ENCODE data around the gene ABI3. TPM values are rescaled to one million over a fixed set of nuclear protein-coding genes. Genes with fewer than 3 reads are reported as not detected.
"Not testable (repeated sequence)": the region's sequence is repeated elsewhere in the genome, so short reads cannot be mapped to it uniquely, and the experiment has no call there.

Gene ABI3
- total RNA-seq, 4 donors from 2014 or later: 2.3 to 6.7 (median 3.0) TPM

DNA sequence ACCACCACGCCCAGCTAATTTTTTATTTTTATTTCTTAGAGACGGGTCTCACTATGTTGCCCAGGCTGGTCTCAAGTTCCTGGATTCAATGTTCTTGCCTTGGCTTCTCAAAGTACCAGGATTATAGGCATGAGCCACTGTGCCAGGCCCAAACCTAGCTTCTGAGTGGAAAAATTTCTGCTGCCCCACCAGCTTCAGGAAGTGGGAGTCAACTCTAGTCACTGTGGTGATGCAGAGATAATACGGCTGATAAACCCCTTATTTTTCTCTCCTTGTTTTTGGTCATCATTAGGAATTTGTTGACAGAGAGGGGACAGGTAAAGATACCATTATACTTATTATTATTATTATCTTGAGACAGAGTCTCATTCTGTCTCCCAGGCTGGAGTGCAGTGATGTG lies 47.9 kb downstream of the ABI3 start:
- WGBS: 84% methylated on average over 3 of the region's 3 CpGs
- H3K4me1 ChIP-seq: peaks cover 13% of the 10 kb centered on the region
- H3K4me3 ChIP-seq: no peak overlapping the region
- DNase-seq (ENCODE audit: low spot score in 2 of 2): no peak
- TF ChIP-seq POLR2A (IDR thresholded peaks at IDR 0.05) (no peak), EP300 (IDR thresholded peaks at IDR 0.05) (no peak), POLR2AphosphoS5 (IDR thresholded peaks at IDR 0.05) (no peak)
- TF ChIP-seq, protein P1, sequence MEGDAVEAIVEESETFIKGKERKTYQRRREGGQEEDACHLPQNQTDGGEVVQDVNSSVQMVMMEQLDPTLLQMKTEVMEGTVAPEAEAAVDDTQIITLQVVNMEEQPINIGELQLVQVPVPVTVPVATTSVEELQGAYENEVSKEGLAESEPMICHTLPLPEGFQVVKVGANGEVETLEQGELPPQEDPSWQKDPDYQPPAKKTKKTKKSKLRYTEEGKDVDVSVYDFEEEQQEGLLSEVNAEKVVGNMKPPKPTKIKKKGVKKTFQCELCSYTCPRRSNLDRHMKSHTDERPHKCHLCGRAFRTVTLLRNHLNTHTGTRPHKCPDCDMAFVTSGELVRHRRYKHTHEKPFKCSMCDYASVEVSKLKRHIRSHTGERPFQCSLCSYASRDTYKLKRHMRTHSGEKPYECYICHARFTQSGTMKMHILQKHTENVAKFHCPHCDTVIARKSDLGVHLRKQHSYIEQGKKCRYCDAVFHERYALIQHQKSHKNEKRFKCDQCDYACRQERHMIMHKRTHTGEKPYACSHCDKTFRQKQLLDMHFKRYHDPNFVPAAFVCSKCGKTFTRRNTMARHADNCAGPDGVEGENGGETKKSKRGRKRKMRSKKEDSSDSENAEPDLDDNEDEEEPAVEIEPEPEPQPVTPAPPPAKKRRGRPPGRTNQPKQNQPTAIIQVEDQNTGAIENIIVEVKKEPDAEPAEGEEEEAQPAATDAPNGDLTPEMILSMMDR (IDR thresholded peaks at IDR 0.05): no peak
- no peaks in the 10 kb centered on the region for H3K9me3 ChIP-seq
- no peak overlapping the region for H3K27ac ChIP-seq
- H3K27me3 ChIP-seq: no peaks in the 10 kb centered on the region
- H3K36me3 ChIP-seq: no peaks in the 10 kb centered on the region

DNA sequence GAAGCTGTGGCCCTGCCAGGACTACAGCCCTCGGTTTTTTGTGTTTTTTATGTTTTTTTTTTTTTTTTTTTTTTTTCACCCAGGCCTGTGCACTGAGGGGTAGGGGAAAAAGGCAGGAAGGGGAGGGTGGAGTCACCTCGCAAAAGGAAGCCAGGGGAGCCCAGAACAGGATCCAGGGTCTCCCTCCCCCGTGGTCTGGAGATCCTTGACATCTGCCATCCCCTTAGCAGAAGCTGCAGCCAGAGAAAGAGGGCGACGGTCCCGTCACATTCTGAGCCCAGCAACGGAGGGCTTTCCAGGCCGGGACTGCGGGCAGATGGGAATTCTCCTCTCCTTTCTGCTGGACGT lies 49.1 kb downstream of the ABI3 start:
- Histone ChIP-seq H3K9me3 (no peaks in the 10 kb centered on the region), H3K27ac (peak overlapping the region; percentile 85), H3K27me3 (no peaks in the 10 kb centered on the region), H3K4me1 (peaks cover 13% of the 10 kb centered on the region), H3K36me3 (no peaks in the 10 kb centered on the region), H3K4me3 (peak overlapping the region; percentile 67)
- no peak for TF ChIP-seq POLR2AphosphoS5 (IDR thresholded peaks at IDR 0.05)
- TF ChIP-seq EP300 (IDR thresholded peaks at IDR 0.05): no peak
- no peak for TF ChIP-seq POLR2A (IDR thresholded peaks at IDR 0.05)
- TF ChIP-seq, protein P1 (IDR thresholded peaks at IDR 0.05): no peak
- WGBS: 22% methylated on average over 10 of the region's 10 CpGs
- DNase-seq (ENCODE audit: low spot score in 2 of 2): no peak

DNA sequence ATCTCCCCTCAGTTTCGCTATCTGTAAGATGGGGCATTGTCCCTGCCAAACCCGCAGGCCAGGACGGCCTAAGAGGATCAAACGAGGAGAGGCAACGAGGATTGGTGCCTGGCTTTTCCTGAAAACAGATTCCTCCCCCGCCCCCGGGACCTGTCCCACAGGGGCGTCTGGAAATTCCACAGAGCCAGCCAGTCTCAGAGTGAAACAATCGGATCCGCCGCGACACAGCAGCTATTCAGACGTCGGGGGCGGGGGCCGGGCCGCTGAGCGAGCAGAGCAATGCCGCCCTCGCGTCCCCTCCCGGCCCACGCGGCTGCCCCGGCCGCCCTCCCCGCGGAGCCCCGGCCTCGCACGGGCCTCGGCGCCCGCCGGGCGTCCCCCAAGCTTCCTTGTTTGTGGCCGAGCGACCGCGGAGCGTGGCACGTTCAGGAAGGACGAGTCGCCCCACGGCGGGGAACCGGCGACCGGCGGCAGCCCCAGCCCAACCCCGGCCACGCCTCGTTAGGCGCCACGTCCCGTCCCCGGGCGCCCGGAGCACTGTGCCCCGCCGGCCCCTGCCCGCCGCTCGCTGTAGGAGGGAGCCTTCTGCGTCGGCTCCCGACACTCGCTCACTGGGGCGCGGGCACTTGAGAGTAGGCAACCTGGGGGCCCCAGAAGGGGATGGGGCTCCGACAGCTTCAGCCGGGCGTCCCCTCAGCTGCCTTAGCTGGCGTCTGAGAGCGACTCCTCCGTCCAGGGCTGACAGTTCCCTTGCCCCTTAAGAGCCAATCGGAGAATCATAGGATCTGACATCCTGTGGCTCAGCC lies 49.7 kb downstream of the ABI3 start:
- H3K4me1 ChIP-seq: peaks cover 13% of the 10 kb centered on the region
- H3K9me3 ChIP-seq: no peaks in the 10 kb centered on the region
- no peaks in the 10 kb centered on the region for H3K36me3 ChIP-seq
- H3K27ac ChIP-seq: peak overlapping the region; percentile 85
- peak; percentile 74 to 83 for DNase-seq (ENCODE audit: low spot score in 2 of 2)
- TF ChIP-seq, protein P1 (IDR thresholded peaks at IDR 0.05): no peak
- TF ChIP-seq EP300 (IDR thresholded peaks at IDR 0.05) (no peak), POLR2AphosphoS5 (IDR thresholded peaks at IDR 0.05) (no peak), POLR2A (IDR thresholded peaks at IDR 0.05) (no peak)
- peak overlapping the region; percentile 67 for H3K4me3 ChIP-seq
- 0% methylated on average over 10 of the region's 77 CpGs for WGBS
- no peaks in the 10 kb centered on the region for H3K27me3 ChIP-seq

DNA sequence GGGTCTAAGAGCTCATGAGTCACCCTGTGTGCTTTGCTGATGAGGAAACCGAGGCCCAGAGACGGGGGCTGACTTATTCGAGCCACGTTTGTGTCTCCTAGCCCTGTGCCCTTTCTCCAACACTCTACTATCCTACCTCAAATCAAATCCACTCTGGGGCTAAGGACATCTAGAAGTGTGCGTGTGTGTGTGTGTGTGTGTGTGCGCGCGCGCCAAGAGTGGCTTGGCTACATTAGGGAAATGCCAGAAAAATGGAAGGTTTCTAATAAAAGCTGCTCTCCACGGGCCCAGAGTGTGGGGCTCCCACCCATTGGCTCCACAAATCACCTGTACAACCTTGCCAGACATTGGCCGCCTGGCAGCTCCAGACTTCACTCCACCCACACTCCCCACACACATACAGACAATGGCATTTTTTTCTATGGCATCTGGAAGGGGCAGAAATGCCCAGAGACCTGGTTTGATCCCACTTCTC lies 50.3 kb downstream of the ABI3 start:
- Histone ChIP-seq H3K4me3 (peak overlapping the region; percentile 67), H3K4me1 (peaks cover 13% of the 10 kb centered on the region), H3K27ac (peak overlapping the region; percentile 85), H3K9me3 (no peaks in the 10 kb centered on the region), H3K36me3 (no peaks in the 10 kb centered on the region), H3K27me3 (no peaks in the 10 kb centered on the region)
- WGBS: 43% methylated on average over 7 of the region's 11 CpGs
- DNase-seq (ENCODE audit: low spot score in 2 of 2): no peak
- TF ChIP-seq EP300 (IDR thresholded peaks at IDR 0.05) (no peak), POLR2AphosphoS5 (IDR thresholded peaks at IDR 0.05) (no peak), POLR2A (IDR thresholded peaks at IDR 0.05) (no peak)
- TF ChIP-seq, protein P1 (IDR thresholded peaks at IDR 0.05): no peak

DNA sequence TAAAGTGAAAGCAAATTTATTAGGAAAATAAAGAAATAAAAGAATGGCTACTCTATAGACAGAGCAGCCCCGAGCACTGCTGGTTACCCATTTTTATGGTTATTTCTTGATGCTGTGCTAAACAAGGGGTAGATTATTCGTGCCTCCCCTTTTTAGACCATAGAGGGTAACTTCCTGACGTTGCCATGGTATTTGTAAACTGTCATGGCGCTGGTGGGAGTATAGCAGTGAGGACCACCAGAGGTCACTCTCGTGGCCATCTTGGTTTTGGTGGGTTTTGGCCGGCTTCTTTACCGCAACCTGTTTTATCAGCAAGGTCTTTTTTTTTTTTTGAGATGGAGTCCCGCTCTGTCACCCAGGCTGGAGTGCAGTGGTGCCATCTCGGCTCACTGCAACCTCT lies 51.0 kb downstream of the ABI3 start:
- not testable (repeated sequence) for H3K36me3 ChIP-seq; H3K4me3 ChIP-seq; H3K27ac ChIP-seq; DNase-seq (ENCODE audit: low spot score in 2 of 2); H3K27me3 ChIP-seq; H3K9me3 ChIP-seq
- H3K4me1 ChIP-seq: peaks cover 18% of the 10 kb centered on the region
- WGBS: 91% methylated on average over 9 of the region's 9 CpGs
